ENCODE data around the gene CELF4.

DNA sequence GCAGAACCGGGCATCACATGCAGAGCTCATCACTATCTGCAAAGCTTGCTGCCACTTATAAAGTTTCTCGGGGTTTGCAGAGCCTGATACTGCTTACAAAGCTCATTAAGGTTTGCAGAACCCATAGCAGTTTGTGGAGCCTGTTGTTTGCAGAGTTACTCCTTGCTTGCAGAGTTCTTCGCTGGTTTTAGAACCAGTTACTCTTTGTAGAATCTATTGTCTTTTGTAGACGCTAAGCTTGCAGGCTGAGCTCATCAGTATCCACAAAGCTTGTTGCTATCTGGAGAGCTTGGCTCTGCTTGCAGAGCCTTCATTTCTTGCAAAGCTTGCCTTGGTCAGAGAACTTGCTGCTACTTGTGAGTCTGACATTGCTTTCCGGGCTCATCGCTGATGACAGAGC is 106.9 kb downstream of the CELF4 start:
- TF ChIP-seq, protein P1, sequence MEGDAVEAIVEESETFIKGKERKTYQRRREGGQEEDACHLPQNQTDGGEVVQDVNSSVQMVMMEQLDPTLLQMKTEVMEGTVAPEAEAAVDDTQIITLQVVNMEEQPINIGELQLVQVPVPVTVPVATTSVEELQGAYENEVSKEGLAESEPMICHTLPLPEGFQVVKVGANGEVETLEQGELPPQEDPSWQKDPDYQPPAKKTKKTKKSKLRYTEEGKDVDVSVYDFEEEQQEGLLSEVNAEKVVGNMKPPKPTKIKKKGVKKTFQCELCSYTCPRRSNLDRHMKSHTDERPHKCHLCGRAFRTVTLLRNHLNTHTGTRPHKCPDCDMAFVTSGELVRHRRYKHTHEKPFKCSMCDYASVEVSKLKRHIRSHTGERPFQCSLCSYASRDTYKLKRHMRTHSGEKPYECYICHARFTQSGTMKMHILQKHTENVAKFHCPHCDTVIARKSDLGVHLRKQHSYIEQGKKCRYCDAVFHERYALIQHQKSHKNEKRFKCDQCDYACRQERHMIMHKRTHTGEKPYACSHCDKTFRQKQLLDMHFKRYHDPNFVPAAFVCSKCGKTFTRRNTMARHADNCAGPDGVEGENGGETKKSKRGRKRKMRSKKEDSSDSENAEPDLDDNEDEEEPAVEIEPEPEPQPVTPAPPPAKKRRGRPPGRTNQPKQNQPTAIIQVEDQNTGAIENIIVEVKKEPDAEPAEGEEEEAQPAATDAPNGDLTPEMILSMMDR (IDR thresholded peaks at IDR 0.05): no peak
- TF ChIP-seq POLR2A (IDR thresholded peaks at IDR 0.05): no peak

Measured in lower leg skin (tissue), 3 donors.